SU-DHL-6 (cell line): ENCODE results near the gene RP9.

ENCODE experiments used
- CTCF ChIP-seq: fragments of 200-600 bp; sonication (generic); IDR thresholded peaks from one replicate; pipeline ENCODE4 v1.5.1; 2017; ENCODE audit warnings: antibody characterized with exemption, mild to moderate bottlenecking, low read length, moderate library complexity; ENCODE audit not compliant: insufficient read depth, poor library complexity, severe bottlenecking
- EZH2phosphoT487 ChIP-seq: fragments of 200-600 bp; sonication (generic), shearing (Covaris generic); conservative IDR thresholded peaks from 2 replicates; pipeline ENCODE4 v1.6.1; 2018; ENCODE audit warnings: mild to moderate bottlenecking, antibody characterized with exemption, low read length, moderate library complexity, mixed read lengths

GRCh38 chr7:33048257-33048656 is 60.9 kb downstream of the RP9 start:
- no peak for TF ChIP-seq CTCF
- TF ChIP-seq EZH2phosphoT487: no peak
